ENCODE results near the gene CCDC32.

The CCDC32 gene

GRCh38 chr15:40511472-40512133 is 53.2 kb downstream of the CCDC32 start:
- DNase-seq (ENCODE audit: low spot score), result peak; percentile 27

GRCh38 chr15:40511093-40511471 is 53.8 kb downstream of the CCDC32 start:
- no peak for DNase-seq (ENCODE audit: low spot score)

- no peak for DNase-seq (ENCODE audit: low spot score)
Measured at GRCh38 chr15:40510201-40510600, 54.6 kb downstream of the CCDC32 start.

- DNase-seq (ENCODE audit: low spot score), result no peak
Measured at GRCh38 chr15:40508216-40508615, 56.6 kb downstream of the CCDC32 start.

- DNase-seq (ENCODE audit: low spot score), result peak; percentile 56
Measured at GRCh38 chr15:40506964-40507571, 57.8 kb downstream of the CCDC32 start.
